HL-60 (cell line): ENCODE results near the gene TMCO4.
A peak's percentile ranks its signal among the peaks of the same experiment; 100 is the strongest.

Experiments used
- DNase-seq, 2 experiments: peaks; one replicate each; pipeline ENCODE4 v3.0.0-alpha.2; 2010 to 2020; ENCODE audit warnings: low read depth in 1 of 2, low spot score in 1 of 2
- H3K27ac ChIP-seq: fragments of 250-450 bp; sonication (Bioruptor Pico); replicated peaks from 2 replicates; pipeline ENCODE4 v1.5.1; 2020; ENCODE audit warnings: mild to moderate bottlenecking, moderate library complexity
- H3K27me3 ChIP-seq: fragments of 250-450 bp; sonication (Bioruptor Pico); 2 replicates; pipeline ENCODE4 v1.5.1; 2021; ENCODE audit warnings: mild to moderate bottlenecking, moderate library complexity; ENCODE audit not compliant: insufficient read depth, poor library complexity, severe bottlenecking
- H3K4me3 ChIP-seq: replicated peaks from 2 replicates; pipeline ENCODE4 v1.5.1; 2011; ENCODE audit warnings: mild to moderate bottlenecking, control low read depth, low read length; ENCODE audit not compliant: insufficient read depth
- GABPA ChIP-seq: IDR thresholded peaks from 2 replicates; pipeline ENCODE4 v1.6.1; 2012; ENCODE audit warnings: low read depth
- POLR2AphosphoS5 ChIP-seq: IDR thresholded peaks from 2 replicates; pipeline ENCODE4 v1.6.1; 2012; ENCODE audit warnings: low read depth
- SPI1 ChIP-seq: IDR thresholded peaks from 2 replicates; pipeline ENCODE4 v1.6.1; 2012; ENCODE audit warnings: low read depth, mild to moderate bottlenecking, borderline replicate concordance
- TF ChIP-seq, protein P1 (sequence below): IDR thresholded peaks from one replicate; pipeline ENCODE4 v1.5.1; 2011; ENCODE audit warnings: low read length, control low read depth, inconsistent platforms; ENCODE audit not compliant: insufficient read depth
- TF ChIP-seq, protein P2 (sequence below): IDR thresholded peaks from 2 replicates; pipeline ENCODE4 v1.6.1; 2012; ENCODE audit warnings: low read depth; ENCODE audit not compliant: insufficient replicate concordance

The TMCO4 gene

DNA sequence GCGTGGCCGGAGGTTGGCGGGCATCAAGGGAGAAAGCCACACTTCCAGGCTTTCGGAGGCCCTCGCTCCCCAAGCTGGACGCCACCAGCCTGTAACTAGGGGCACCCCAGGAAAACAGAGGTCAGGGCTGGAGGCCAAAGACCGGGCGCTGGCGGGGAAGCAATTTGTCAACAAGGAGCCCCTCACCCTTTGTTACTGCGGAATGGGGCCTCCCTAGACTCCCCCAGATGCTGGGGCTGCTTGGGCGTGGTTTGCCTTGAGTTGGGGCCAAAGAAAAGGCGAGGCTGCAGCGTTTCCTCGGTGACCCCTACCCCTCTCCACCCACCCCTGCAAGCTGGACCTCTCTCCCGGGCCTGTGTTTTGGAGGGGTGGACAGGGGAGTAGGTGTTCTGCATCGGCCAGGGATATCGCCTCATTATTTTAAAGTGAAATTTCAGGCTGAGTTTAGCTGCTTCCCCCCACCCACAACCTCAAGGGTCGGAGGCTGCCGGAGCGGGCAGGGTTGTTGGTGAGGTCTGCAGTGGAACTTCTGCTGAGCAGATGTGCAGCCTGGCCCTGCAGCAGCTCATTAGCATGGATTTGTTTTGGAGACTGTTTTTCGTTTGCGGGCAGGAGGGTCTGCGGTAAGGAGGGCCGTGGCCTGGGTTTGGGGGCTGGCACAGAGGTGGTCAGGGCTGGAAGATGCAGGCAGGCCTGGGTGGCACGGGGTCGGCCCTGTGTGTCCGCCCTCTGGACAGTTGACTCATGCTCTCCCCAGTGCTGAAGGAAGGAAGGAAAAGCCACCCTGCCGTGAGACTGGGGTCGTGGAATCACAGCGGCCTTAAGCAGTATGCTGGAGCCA is 154.1 kb downstream of the TMCO4 start:
- H3K4me3 ChIP-seq, result no peak overlapping the region
- no peak overlapping the region for H3K27ac ChIP-seq

GRCh38 chr1:19644681-19645410 is 154.9 kb downstream of the TMCO4 start:
- TF ChIP-seq, protein P1, sequence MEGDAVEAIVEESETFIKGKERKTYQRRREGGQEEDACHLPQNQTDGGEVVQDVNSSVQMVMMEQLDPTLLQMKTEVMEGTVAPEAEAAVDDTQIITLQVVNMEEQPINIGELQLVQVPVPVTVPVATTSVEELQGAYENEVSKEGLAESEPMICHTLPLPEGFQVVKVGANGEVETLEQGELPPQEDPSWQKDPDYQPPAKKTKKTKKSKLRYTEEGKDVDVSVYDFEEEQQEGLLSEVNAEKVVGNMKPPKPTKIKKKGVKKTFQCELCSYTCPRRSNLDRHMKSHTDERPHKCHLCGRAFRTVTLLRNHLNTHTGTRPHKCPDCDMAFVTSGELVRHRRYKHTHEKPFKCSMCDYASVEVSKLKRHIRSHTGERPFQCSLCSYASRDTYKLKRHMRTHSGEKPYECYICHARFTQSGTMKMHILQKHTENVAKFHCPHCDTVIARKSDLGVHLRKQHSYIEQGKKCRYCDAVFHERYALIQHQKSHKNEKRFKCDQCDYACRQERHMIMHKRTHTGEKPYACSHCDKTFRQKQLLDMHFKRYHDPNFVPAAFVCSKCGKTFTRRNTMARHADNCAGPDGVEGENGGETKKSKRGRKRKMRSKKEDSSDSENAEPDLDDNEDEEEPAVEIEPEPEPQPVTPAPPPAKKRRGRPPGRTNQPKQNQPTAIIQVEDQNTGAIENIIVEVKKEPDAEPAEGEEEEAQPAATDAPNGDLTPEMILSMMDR, result no peak
- TF ChIP-seq GABPA, result peak; percentile 71
- H3K4me3 ChIP-seq, result peak overlapping the region; percentile 37
- DNase-seq, result peak in 1 of 2 experiments; percentile 30
- no peak overlapping the region for H3K27ac ChIP-seq
- H3K27me3 ChIP-seq, result peaks cover 22% of the 10 kb centered on the region

More for the DNA sequence above, 154.1 kb downstream of the TMCO4 start:
- TF ChIP-seq SPI1, result no peak
- TF ChIP-seq GABPA, result no peak
- TF ChIP-seq, protein P2, sequence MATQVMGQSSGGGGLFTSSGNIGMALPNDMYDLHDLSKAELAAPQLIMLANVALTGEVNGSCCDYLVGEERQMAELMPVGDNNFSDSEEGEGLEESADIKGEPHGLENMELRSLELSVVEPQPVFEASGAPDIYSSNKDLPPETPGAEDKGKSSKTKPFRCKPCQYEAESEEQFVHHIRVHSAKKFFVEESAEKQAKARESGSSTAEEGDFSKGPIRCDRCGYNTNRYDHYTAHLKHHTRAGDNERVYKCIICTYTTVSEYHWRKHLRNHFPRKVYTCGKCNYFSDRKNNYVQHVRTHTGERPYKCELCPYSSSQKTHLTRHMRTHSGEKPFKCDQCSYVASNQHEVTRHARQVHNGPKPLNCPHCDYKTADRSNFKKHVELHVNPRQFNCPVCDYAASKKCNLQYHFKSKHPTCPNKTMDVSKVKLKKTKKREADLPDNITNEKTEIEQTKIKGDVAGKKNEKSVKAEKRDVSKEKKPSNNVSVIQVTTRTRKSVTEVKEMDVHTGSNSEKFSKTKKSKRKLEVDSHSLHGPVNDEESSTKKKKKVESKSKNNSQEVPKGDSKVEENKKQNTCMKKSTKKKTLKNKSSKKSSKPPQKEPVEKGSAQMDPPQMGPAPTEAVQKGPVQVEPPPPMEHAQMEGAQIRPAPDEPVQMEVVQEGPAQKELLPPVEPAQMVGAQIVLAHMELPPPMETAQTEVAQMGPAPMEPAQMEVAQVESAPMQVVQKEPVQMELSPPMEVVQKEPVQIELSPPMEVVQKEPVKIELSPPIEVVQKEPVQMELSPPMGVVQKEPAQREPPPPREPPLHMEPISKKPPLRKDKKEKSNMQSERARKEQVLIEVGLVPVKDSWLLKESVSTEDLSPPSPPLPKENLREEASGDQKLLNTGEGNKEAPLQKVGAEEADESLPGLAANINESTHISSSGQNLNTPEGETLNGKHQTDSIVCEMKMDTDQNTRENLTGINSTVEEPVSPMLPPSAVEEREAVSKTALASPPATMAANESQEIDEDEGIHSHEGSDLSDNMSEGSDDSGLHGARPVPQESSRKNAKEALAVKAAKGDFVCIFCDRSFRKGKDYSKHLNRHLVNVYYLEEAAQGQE, result no peak
- TF ChIP-seq, protein P1, result no peak
- TF ChIP-seq POLR2AphosphoS5, result no peak
- peaks cover 22% of the 10 kb centered on the region for H3K27me3 ChIP-seq
- DNase-seq, result no peak

DNA sequence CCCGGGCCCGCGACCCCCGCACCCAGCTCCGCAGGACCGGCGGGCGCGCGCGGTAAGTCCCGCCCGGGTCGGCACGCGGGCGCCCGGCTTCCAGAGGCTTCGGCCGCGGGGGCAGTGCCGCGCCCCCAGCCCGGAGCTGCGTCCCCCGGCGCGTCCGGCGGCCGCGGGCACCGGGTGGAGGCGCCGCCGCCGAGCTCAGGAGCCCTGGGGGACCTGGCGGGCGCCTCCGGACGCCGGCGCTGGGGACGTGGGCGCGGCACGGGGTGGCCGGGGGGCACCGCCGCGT is 155.4 kb downstream of the TMCO4 start:
- TF ChIP-seq SPI1 (no peak), POLR2AphosphoS5 (no peak), GABPA (no peak)
- TF ChIP-seq, protein P2, result no peak
- TF ChIP-seq, protein P1, result no peak
- Histone ChIP-seq H3K4me3 (peak overlapping the region; percentile 37), H3K27me3 (peaks cover 22% of the 10 kb centered on the region), H3K27ac (no peak overlapping the region)
- no peak for DNase-seq
